GM23338 (cell line): ENCODE results near the gene TNFSF9. TPM values are rescaled to one million over a fixed set of nuclear protein-coding genes. Genes with fewer than 3 reads are reported as not detected.

ENCODE experiments used
- ATAC-seq: fragments of 200-7000 bp; cut with Tn5 transposase; 3 replicates; pipeline ENCODE4 v1.9.1; 2020
- DNase-seq: peaks from one replicate; pipeline ENCODE4 v3.0.0-alpha.2; 2015; ENCODE audit warnings: low spot score
- H2AFZ ChIP-seq: fragments of 200-600 bp; sonication (generic); 2 replicates; pipeline ENCODE4 v1.8.0; 2016; ENCODE audit warnings: antibody characterized with exemption, mild to moderate bottlenecking, moderate library complexity
- H3F3A ChIP-seq: fragments of 200-600 bp; sonication (generic); replicated peaks from 2 replicates; pipeline ENCODE4 v1.8.0; 2017; ENCODE audit warnings: antibody characterized with exemption, mixed run types, low read depth
- H3K27ac ChIP-seq: fragments of 200-600 bp; sonication (generic); 2 replicates; pipeline ENCODE4 v1.6.1; 2016; ENCODE audit warnings: low read depth
- H3K27me3 ChIP-seq: fragments of 200-600 bp; sonication (generic); 2 replicates; pipeline ENCODE4 v1.8.0; 2016; ENCODE audit warnings: mild to moderate bottlenecking, mixed run types, moderate library complexity; ENCODE audit not compliant: insufficient read depth
- H3K36me3 ChIP-seq: fragments of 200-600 bp; sonication (generic); 2 replicates; pipeline ENCODE4 v1.8.0; 2016; ENCODE audit warnings: mild to moderate bottlenecking; ENCODE audit not compliant: insufficient read depth
- H3K4me1 ChIP-seq: fragments of 200-600 bp; sonication (generic); 2 replicates; pipeline ENCODE4 v1.8.0; 2016; ENCODE audit warnings: mild to moderate bottlenecking, moderate library complexity; ENCODE audit not compliant: insufficient read depth
- H3K4me2 ChIP-seq: fragments of 200-600 bp; sonication (generic); 2 replicates; pipeline ENCODE4 v1.7.1; 2017; ENCODE audit warnings: mixed run types
- H3K4me3 ChIP-seq: fragments of 200-600 bp; sonication (generic); 2 replicates; pipeline ENCODE4 v1.6.1; 2016; ENCODE audit warnings: mixed run types
- H3K79me2 ChIP-seq: fragments of 200-600 bp; sonication (generic); replicated peaks from 2 replicates; pipeline ENCODE4 v1.8.0; 2017; ENCODE audit warnings: mild to moderate bottlenecking; ENCODE audit not compliant: insufficient read depth
- H3K9me2 ChIP-seq: fragments of 200-600 bp; sonication (generic); 2 replicates; pipeline ENCODE4 v1.8.0; 2017; ENCODE audit not compliant: insufficient read depth
- H4K20me1 ChIP-seq: fragments of 200-600 bp; sonication (generic); replicated peaks from 2 replicates; pipeline ENCODE4 v1.8.0; 2017; ENCODE audit warnings: mild to moderate bottlenecking; ENCODE audit not compliant: insufficient read depth
- H3K27ac Mint-ChIP-seq: 2 replicates; pipeline ENCODE4 v1.8.0; 2020; ENCODE audit warnings: inconsistent platforms, mild to moderate bottlenecking, moderate library complexity, mixed read lengths
- H3K27me3 Mint-ChIP-seq: 3 replicates; pipeline ENCODE4 v1.8.0; 2022; ENCODE audit warnings: low read depth, mild to moderate bottlenecking, moderate library complexity, mixed read lengths, inconsistent platforms; ENCODE audit not compliant: insufficient read depth, poor library complexity
- H3K36me3 Mint-ChIP-seq: 3 replicates; pipeline ENCODE4 v1.8.0; 2021; ENCODE audit warnings: low read depth, mild to moderate bottlenecking, inconsistent platforms, moderate library complexity, mixed read lengths
- H3K4me1 Mint-ChIP-seq: 3 replicates; pipeline ENCODE4 v1.8.0; 2020; ENCODE audit warnings: mild to moderate bottlenecking, inconsistent platforms, mixed read lengths
- H3K4me3 Mint-ChIP-seq: 3 replicates; pipeline ENCODE4 v1.8.0; 2021; ENCODE audit warnings: moderate library complexity, mild to moderate bottlenecking, inconsistent platforms, mixed read lengths
- H3K9me3 Mint-ChIP-seq: 3 replicates; pipeline ENCODE4 v1.8.0; 2020; ENCODE audit warnings: moderate library complexity, mild to moderate bottlenecking, inconsistent platforms, mixed read lengths
- EZH2 ChIP-seq: fragments of 200-600 bp; sonication (generic); IDR thresholded peaks from one replicate; pipeline ENCODE4 v1.8.0; 2017; ENCODE audit warnings: antibody characterized with exemption, mild to moderate bottlenecking, low read depth; ENCODE audit not compliant: unreplicated experiment
- EZH2phosphoT487 ChIP-seq: fragments of 200-600 bp; sonication (generic); IDR thresholded peaks from one replicate; pipeline ENCODE4 v1.8.1; 2018; ENCODE audit warnings: antibody characterized with exemption; ENCODE audit not compliant: unreplicated experiment
- JUNB ChIP-seq: IDR thresholded peaks from one replicate; pipeline ENCODE4 v1.6.1; 2016; ENCODE audit warnings: antibody characterized with exemption; ENCODE audit not compliant: unreplicated experiment
- NANOG ChIP-seq: IDR thresholded peaks from 2 replicates; pipeline ENCODE4 v1.6.1; 2016; ENCODE audit warnings: antibody characterized with exemption, borderline replicate concordance
- POLR2AphosphoS5 ChIP-seq: IDR thresholded peaks from 2 replicates; pipeline ENCODE4 v1.6.1; 2016; ENCODE audit warnings: antibody characterized with exemption, low read depth
- polyA plus RNA-seq: library from polyadenylated mRNA; unstranded; fragments of >200 nt; fragmentation: Nextera tagmentation; extraction: Ambion mirVana; gene quantifications from 2 replicates; pipeline ENCODE4 v1.2.1, GENCODE V29; 2016
- total RNA-seq: library from RNA; depleted of rRNA; stranded (reverse); fragments of >200 nt; shearing (Covaris generic); gene quantifications from 2 replicates; pipeline ENCODE4 v1.2.3, GENCODE V29; 2014
- TF ChIP-seq, protein P1 (sequence below), 2 experiments: fragments of 200-600 bp in 1 of 2; sonication (generic) in 1 of 2; conservative IDR thresholded peaks; 2 replicates each; pipeline versions ENCODE4 v1.5.1 to v1.6.1; 2016 to 2017; ENCODE audit warnings: antibody characterized with exemption in 2 of 2, low read depth in 2 of 2, mild to moderate bottlenecking in 2 of 2, moderate library complexity in 1 of 2
- TF ChIP-seq, protein P2 (sequence below): fragments of 250-450 bp; sonication (Bioruptor Pico); IDR thresholded peaks from 2 replicates; pipeline ENCODE4 v1.5.0; 2020; ENCODE audit warnings: mild to moderate bottlenecking, moderate library complexity

The TNFSF9 gene
- total and polyA plus RNA-seq, 2 experiments from 2014 or later, result 2.6 to 9.1 TPM

- TF ChIP-seq, protein P1, sequence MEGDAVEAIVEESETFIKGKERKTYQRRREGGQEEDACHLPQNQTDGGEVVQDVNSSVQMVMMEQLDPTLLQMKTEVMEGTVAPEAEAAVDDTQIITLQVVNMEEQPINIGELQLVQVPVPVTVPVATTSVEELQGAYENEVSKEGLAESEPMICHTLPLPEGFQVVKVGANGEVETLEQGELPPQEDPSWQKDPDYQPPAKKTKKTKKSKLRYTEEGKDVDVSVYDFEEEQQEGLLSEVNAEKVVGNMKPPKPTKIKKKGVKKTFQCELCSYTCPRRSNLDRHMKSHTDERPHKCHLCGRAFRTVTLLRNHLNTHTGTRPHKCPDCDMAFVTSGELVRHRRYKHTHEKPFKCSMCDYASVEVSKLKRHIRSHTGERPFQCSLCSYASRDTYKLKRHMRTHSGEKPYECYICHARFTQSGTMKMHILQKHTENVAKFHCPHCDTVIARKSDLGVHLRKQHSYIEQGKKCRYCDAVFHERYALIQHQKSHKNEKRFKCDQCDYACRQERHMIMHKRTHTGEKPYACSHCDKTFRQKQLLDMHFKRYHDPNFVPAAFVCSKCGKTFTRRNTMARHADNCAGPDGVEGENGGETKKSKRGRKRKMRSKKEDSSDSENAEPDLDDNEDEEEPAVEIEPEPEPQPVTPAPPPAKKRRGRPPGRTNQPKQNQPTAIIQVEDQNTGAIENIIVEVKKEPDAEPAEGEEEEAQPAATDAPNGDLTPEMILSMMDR (conservative IDR thresholded peaks at IDR 0.05; ENCODE audit: low read depth in 2 of 2), result no peak
- no peak for TF ChIP-seq NANOG
- no peak for TF ChIP-seq POLR2AphosphoS5
Observed at GRCh38 chr19:6483235-6483634, 47.6 kb upstream of the TNFSF9 start (continued).

DNA sequence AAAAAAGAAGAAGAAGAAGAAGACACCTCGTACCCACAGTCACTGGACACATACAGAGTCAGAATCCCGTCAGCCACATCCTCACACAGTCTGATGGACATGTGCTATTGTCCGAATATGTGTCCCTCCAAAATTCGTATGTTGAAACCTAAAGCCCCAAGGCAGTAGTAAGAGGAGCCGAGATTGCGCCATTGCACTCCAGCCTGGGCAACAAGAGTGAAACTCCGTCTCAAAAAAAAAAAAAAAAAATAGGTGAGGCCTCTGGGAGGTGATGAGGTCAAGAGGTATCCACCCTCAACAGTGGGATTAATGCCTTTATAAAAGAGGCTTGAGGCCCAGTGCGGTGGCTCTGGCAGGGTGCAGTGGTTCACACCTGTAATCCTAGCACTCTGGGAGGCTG is 46.6 kb upstream of the TNFSF9 start:
- TF ChIP-seq, protein P2, sequence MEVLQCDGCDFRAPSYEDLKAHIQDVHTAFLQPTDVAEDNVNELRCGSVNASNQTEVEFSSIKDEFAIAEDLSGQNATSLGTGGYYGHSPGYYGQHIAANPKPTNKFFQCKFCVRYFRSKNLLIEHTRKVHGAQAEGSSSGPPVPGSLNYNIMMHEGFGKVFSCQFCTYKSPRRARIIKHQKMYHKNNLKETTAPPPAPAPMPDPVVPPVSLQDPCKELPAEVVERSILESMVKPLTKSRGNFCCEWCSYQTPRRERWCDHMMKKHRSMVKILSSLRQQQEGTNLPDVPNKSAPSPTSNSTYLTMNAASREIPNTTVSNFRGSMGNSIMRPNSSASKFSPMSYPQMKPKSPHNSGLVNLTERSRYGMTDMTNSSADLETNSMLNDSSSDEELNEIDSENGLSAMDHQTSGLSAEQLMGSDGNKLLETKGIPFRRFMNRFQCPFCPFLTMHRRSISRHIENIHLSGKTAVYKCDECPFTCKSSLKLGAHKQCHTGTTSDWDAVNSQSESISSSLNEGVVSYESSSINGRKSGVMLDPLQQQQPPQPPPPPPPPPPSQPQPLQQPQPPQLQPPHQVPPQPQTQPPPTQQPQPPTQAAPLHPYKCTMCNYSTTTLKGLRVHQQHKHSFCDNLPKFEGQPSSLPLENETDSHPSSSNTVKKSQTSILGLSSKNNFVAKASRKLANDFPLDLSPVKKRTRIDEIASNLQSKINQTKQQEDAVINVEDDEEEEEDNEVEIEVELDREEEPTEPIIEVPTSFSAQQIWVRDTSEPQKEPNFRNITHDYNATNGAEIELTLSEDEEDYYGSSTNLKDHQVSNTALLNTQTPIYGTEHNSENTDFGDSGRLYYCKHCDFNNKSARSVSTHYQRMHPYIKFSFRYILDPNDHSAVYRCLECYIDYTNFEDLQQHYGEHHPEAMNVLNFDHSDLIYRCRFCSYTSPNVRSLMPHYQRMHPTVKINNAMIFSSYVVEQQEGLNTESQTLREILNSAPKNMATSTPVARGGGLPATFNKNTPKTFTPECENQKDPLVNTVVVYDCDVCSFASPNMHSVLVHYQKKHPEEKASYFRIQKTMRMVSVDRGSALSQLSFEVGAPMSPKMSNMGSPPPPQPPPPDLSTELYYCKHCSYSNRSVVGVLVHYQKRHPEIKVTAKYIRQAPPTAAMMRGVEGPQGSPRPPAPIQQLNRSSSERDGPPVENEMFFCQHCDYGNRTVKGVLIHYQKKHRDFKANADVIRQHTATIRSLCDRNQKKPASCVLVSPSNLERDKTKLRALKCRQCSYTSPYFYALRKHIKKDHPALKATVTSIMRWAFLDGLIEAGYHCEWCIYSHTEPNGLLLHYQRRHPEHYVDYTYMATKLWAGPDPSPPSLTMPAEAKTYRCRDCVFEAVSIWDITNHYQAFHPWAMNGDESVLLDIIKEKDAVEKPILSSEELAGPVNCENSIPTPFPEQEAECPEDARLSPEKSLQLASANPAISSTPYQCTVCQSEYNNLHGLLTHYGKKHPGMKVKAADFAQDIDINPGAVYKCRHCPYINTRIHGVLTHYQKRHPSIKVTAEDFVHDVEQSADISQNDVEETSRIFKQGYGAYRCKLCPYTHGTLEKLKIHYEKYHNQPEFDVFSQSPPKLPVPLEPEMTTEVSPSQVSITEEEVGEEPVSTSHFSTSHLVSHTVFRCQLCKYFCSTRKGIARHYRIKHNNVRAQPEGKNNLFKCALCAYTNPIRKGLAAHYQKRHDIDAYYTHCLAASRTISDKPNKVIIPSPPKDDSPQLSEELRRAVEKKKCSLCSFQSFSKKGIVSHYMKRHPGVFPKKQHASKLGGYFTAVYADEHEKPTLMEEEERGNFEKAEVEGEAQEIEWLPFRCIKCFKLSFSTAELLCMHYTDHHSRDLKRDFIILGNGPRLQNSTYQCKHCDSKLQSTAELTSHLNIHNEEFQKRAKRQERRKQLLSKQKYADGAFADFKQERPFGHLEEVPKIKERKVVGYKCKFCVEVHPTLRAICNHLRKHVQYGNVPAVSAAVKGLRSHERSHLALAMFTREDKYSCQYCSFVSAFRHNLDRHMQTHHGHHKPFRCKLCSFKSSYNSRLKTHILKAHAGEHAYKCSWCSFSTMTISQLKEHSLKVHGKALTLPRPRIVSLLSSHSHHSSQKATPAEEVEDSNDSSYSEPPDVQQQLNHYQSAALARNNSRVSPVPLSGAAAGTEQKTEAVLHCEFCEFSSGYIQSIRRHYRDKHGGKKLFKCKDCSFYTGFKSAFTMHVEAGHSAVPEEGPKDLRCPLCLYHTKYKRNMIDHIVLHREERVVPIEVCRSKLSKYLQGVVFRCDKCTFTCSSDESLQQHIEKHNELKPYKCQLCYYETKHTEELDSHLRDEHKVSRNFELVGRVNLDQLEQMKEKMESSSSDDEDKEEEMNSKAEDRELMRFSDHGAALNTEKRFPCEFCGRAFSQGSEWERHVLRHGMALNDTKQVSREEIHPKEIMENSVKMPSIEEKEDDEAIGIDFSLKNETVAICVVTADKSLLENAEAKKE (CRISPR knock-in tag), result no peak
- TF ChIP-seq JUNB, result no peak
- no peak for TF ChIP-seq EZH2phosphoT487
- no peak for TF ChIP-seq NANOG
- TF ChIP-seq EZH2, result no peak
- TF ChIP-seq, protein P1 (conservative IDR thresholded peaks at IDR 0.05; ENCODE audit: low read depth in 2 of 2), result no peak
- TF ChIP-seq POLR2AphosphoS5, result no peak
- no peak for DNase-seq
- H3K79me2 ChIP-seq, result no peaks in the 10 kb centered on the region
- H3K27ac ChIP-seq, result no peak overlapping the region
- no peak for ATAC-seq
- H3F3A ChIP-seq, result no peaks in the 10 kb centered on the region
- H3K9me3 Mint-ChIP-seq, result no peaks in the 10 kb centered on the region; the same call in 1 of the 3 replicates
- no peak overlapping the region for H3K4me2 ChIP-seq
- peaks cover 7% of the 10 kb centered on the region for H3K4me1 ChIP-seq
- H3K27ac Mint-ChIP-seq, result no peak overlapping the region
- H3K4me3 Mint-ChIP-seq, result no peak overlapping the region
- no peaks in the 10 kb centered on the region for H3K36me3 Mint-ChIP-seq
- no peaks in the 10 kb centered on the region for H4K20me1 ChIP-seq
- H3K27me3 ChIP-seq, result no peaks in the 10 kb centered on the region
- H2AFZ ChIP-seq, result no peak overlapping the region
- H3K36me3 ChIP-seq, result no peaks in the 10 kb centered on the region
- peaks cover 12% of the 10 kb centered on the region; the same call in 2 of the 3 replicates for H3K4me1 Mint-ChIP-seq
- peaks cover 5% of the 10 kb centered on the region for H3K27me3 Mint-ChIP-seq
- no peak overlapping the region for H3K4me3 ChIP-seq
- H3K9me2 ChIP-seq, result no peaks in the 10 kb centered on the region
